Testis (tissue), 3 donors: ENCODE results near the gene AFG1L. TPM values are rescaled to one million over a fixed set of nuclear protein-coding genes. Genes with fewer than 3 reads are reported as not detected.

Experiments used
- DNase-seq: peaks from one replicate; pipeline ENCODE4 v3.0.0-alpha.2; 2019
- H3K27ac ChIP-seq, 2 donors: fragments of 200-600 bp; sonication (generic); one replicate each; pipeline ENCODE4 v1.5.1; 2019
- H3K27me3 ChIP-seq: fragments of 200-600 bp; sonication (generic); one replicate; pipeline ENCODE4 v1.5.1; 2019
- H3K36me3 ChIP-seq: fragments of 200-600 bp; sonication (generic); one replicate; pipeline ENCODE4 v1.5.1; 2017; ENCODE audit warnings: low read depth; ENCODE audit errors: missing control alignments
- H3K4me1 ChIP-seq: fragments of 200-600 bp; sonication (generic); one replicate; pipeline ENCODE4 v1.5.1; 2019
- H3K4me3 ChIP-seq, 2 donors: fragments of 200-600 bp; sonication (generic); one replicate each; pipeline ENCODE4 v1.5.1; 2017 to 2019
- H3K9me3 ChIP-seq: fragments of 200-600 bp; sonication (generic); one replicate; pipeline ENCODE4 v1.5.1; 2017
- CTCF ChIP-seq, 3 experiments: fragments of 450-650 bp in 2 of 3; fragments of 200-600 bp in 1 of 3; sonication (generic) in 1 of 3; IDR thresholded peaks; one replicate each; pipeline ENCODE4 v1.5.1; 2016 to 2019; ENCODE audit warnings: antibody characterized with exemption in 3 of 3, mild to moderate bottlenecking in 2 of 3, moderate library complexity in 1 of 3
- POLR2A ChIP-seq: fragments of 450-650 bp; IDR thresholded peaks from one replicate; pipeline ENCODE4 v1.6.1; 2017; ENCODE audit warnings: antibody characterized with exemption, mild to moderate bottlenecking, moderate library complexity
- WGBS, 2 donors: methylation state at CpG; one replicate each; pipeline ENCODE4 v1.1.5; 2018; 5-methylcytosine and 5-hydroxymethylcytosine counted together
- intact Hi-C: fragments of 100-400 bp; cut with DNase I; formaldehyde crosslinking; loops from one replicate; pipeline ENCODE4 v1.15.1; 2023; ENCODE audit warnings: low total_unique reads
- polyA plus RNA-seq: library from polyadenylated mRNA; stranded (reverse); fragments of 350-450 nt; fragmentation: Illumina TruSeq; extraction: RNeasy Lipid Tissue Mini Kit (QIAGEN cat#74804); gene quantifications from one replicate; pipeline ENCODE4 v1.2.3, GENCODE V29; 2014; ENCODE audit warnings: low read depth, low replicate concordance; ENCODE audit not compliant: insufficient read depth
- total RNA-seq, 2 donors: library from RNA; depleted of rRNA; stranded (reverse); fragments of >200 nt; gene quantifications; one replicate each; pipeline ENCODE4 v1.2.3, GENCODE V29; 2016

Gene AFG1L
- total and polyA plus RNA-seq, 3 donors from 2014 or later = 9.2 to 43.0 (median 11.7) TPM

DNA sequence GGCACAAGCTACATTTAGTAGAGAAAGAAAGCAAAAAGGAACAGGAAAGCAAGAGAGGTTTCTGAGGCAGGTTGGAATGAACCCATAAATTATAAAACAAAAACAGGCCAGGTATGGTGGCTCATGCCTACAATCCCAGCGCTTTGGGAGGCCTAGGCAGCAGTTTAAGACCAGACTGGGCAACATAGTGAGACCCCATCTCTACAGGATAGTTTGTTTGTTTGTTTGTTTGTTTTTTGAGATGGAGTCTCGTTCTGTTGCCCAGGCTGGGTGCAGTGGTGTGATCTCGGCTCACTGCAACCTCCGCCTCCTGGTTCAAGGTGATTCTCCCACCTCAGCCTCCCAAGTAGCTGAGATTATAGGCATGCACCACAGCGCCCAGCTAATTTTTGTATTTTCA is 49.0 kb downstream of the AFG1L start:
- DNase-seq = no peak
- Histone ChIP-seq H3K4me3 (no peak overlapping the region), H3K4me1 (no peaks in the 10 kb centered on the region), H3K36me3 (no peaks in the 10 kb centered on the region), H3K27ac (no peak overlapping the region), H3K27me3 (no peaks in the 10 kb centered on the region), H3K9me3 (no peaks in the 10 kb centered on the region)
- TF ChIP-seq CTCF (IDR thresholded peaks at IDR 0.05) = no peak
- no peak for TF ChIP-seq POLR2A
- 86 to 95% methylated on average over 5 of the region's 5 CpGs for WGBS, 2 donors
- intact Hi-C loops = no loop called here

- Histone ChIP-seq H3K27me3 (no peaks in the 10 kb centered on the region), H3K4me3 (no peak overlapping the region), H3K36me3 (no peaks in the 10 kb centered on the region), H3K4me1 (no peaks in the 10 kb centered on the region), H3K9me3 (no peaks in the 10 kb centered on the region), H3K27ac (no peak overlapping the region)
- intact Hi-C loops = no loop called here
- TF ChIP-seq CTCF (IDR thresholded peaks at IDR 0.05) (no peak), POLR2A (no peak)
- no peak for DNase-seq
- WGBS, 2 donors = 89 to 93% methylated on average over 5 of the region's 5 CpGs
These were observed 53.9 kb downstream of the AFG1L start for GRCh38 chr6:108348655-108349349.

- Histone ChIP-seq H3K4me1 (no peaks in the 10 kb centered on the region), H3K4me3 (no peak overlapping the region), H3K27me3 (no peaks in the 10 kb centered on the region), H3K36me3 (no peaks in the 10 kb centered on the region), H3K27ac (no peak overlapping the region), H3K9me3 (no peaks in the 10 kb centered on the region)
- 100% methylated on average over 1 of the region's 1 CpG for WGBS, 2 donors
- DNase-seq = no peak
- TF ChIP-seq POLR2A (no peak), CTCF (IDR thresholded peaks at IDR 0.05) (no peak)
- intact Hi-C loops = no loop called here
These were observed 55.7 kb downstream of the AFG1L start for GRCh38 chr6:108350528-108350927.

DNA sequence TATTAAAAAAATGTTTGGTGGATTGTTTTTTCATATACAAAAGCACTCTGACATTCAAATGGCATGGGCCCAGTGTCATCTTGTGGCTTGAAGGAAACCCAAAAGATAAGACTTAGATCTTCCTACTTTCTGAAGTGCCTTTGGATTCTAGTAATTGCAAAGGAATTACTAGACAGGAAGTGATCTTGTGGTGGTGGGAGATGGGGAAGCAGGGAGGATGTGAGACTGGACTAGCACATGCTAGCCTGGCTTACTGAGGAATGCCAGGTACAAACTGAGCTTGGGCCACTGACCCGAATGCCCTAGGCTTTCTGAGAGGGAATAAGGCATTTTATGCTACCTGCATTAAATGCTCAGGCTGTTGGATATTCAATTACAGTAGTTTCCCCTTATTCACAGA is 59.0 kb downstream of the AFG1L start:
- intact Hi-C loops = no loop called here
- WGBS, 2 donors = 92 to 100% methylated on average over 1 of the region's 1 CpG

More for the DNA sequence above, 59.0 kb downstream of the AFG1L start:
- Histone ChIP-seq H3K36me3 (no peaks in the 10 kb centered on the region), H3K4me1 (no peaks in the 10 kb centered on the region), H3K27ac (no peak overlapping the region), H3K27me3 (no peaks in the 10 kb centered on the region), H3K4me3 (no peak overlapping the region), H3K9me3 (no peaks in the 10 kb centered on the region)
- TF ChIP-seq CTCF (IDR thresholded peaks at IDR 0.05) = no peak
- TF ChIP-seq POLR2A = no peak
- no peak for DNase-seq
